ENCODE measurements around the gene FAM131A.

DNA sequence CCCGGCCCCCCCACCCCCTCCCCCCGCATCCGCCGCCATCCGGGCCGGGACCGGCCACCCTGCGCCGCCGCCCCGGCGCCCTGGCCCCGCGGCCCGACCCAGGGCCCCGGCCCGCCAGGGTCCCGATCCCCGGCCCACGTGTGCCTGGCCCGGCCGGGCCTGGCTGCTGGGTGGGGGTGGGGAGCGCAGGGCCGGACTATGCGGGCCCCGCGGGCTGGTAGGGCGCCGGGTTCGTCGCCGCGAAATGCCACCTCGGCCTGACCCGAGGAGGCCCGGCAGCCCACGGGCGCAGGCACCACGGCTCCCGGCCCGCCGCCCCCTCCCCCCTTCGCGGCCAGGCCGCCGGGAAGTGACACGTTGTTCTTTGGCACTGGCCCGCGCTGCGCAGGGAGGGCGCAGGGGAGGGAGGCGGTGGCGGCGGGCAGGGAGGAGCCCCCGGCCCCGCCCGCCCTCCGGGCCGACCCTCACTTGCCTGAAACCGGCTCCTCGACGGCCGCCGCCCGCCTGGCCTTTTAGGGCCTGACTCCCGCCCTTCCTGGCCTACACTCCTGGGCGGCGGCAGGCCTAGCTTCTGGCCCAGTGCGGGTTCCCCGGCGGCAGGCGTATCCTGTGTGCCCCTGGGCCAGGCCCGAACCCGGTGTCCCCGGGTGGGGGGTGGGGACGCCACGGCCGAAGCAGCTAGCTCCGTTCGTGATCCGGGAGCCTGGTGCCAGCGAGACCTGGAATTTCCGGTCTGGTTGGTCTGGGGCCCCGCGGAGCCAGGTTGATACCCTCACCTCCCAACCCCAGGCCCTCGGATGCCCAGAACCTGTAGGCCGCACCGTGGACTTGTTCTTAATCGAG lies 22.5 kb upstream of the FAM131A start:
- TF ChIP-seq ZNF704 (tag by site-specific recombination; IDR thresholded peaks at IDR 0.05) (no peak), ZNF658 (tag by site-specific recombination; IDR thresholded peaks at IDR 0.05) (no peak), ZNF121 (tag by site-specific recombination; IDR thresholded peaks at IDR 0.05) (no peak), ZNF23 (tag by site-specific recombination; IDR thresholded peaks at IDR 0.05; ENCODE audit: borderline replicate concordance) (no peak), CTCF (tag by site-specific recombination; IDR thresholded peaks at IDR 0.05) (no peak), ZNF707 (tag by site-specific recombination; IDR thresholded peaks at IDR 0.05) (no peak)
